ENCODE results near the gene SPRR1B.

GRCh38 chr1:153032073-153032472, 1.1 kb downstream of the SPRR1B start:
- TF ChIP-seq POLR2A (IDR thresholded peaks at IDR 0.05), result no peak
- TF ChIP-seq CTCF (IDR thresholded peaks at IDR 0.05), result no peak
- no peak for TF ChIP-seq EP300 (IDR thresholded peaks at IDR 0.05)

Data from suprapubic skin (tissue), 3 donors.